ENCODE results near the gene BTBD8.

The BTBD8 gene

GRCh38 chr1:92094595-92094994 lies 14.4 kb downstream of the BTBD8 start:
- DNase-seq = no peak

- no peak for DNase-seq
Observed at GRCh38 chr1:92095874-92096273, 15.7 kb downstream of the BTBD8 start.

- no peak for DNase-seq
Observed at GRCh38 chr1:92096317-92096716, 16.2 kb downstream of the BTBD8 start.

GRCh38 chr1:92105546-92106081 lies 25.5 kb downstream of the BTBD8 start:
- no peak for DNase-seq

- no peak for DNase-seq
Observed at GRCh38 chr1:92108631-92109030, 28.5 kb downstream of the BTBD8 start.

GRCh38 chr1:92117526-92117925 lies 37.4 kb downstream of the BTBD8 start:
- no peak for DNase-seq

GRCh38 chr1:92118826-92119225 lies 38.7 kb downstream of the BTBD8 start:
- no peak for DNase-seq

GRCh38 chr1:92123868-92124267 lies 43.7 kb downstream of the BTBD8 start:
- no peak for DNase-seq

- no peak for DNase-seq
Observed at GRCh38 chr1:92125204-92125603, 45.1 kb downstream of the BTBD8 start.

- no peak for DNase-seq
Observed at GRCh38 chr1:92126088-92126487, 45.9 kb downstream of the BTBD8 start.

- DNase-seq = no peak
Observed at GRCh38 chr1:92134331-92134730, 54.2 kb downstream of the BTBD8 start.

GRCh38 chr1:92136341-92136740 lies 56.2 kb downstream of the BTBD8 start:
- no peak for DNase-seq

- no peak for DNase-seq
Observed at GRCh38 chr1:92154934-92155333, 74.8 kb downstream of the BTBD8 start.

- no peak for DNase-seq
Observed at GRCh38 chr1:92159593-92159992, 79.4 kb downstream of the BTBD8 start.

- no peak for DNase-seq
Observed at GRCh38 chr1:92165389-92165788, 85.2 kb downstream of the BTBD8 start.

- DNase-seq = no peak
Observed at GRCh38 chr1:92167151-92167550, 87.0 kb downstream of the BTBD8 start.

GRCh38 chr1:92168657-92169056 lies 88.5 kb downstream of the BTBD8 start:
- no peak for DNase-seq

- DNase-seq = no peak
Observed at GRCh38 chr1:92169214-92170005, 89.3 kb downstream of the BTBD8 start.

GRCh38 chr1:92184632-92185031 lies 104.5 kb downstream of the BTBD8 start:
- no peak for DNase-seq

- no peak for DNase-seq
Observed at GRCh38 chr1:92186081-92186480, 105.9 kb downstream of the BTBD8 start.

- DNase-seq = no peak
Observed at GRCh38 chr1:92188436-92189255, 108.5 kb downstream of the BTBD8 start.

- DNase-seq = no peak
Observed at GRCh38 chr1:92191726-92192125, 111.6 kb downstream of the BTBD8 start.

- no peak for DNase-seq
Observed at GRCh38 chr1:92192246-92192645, 112.1 kb downstream of the BTBD8 start.

- no peak for DNase-seq
Observed at GRCh38 chr1:92194511-92194910, 114.4 kb downstream of the BTBD8 start.

All from right hindlimb (tissue), 1 donor.